HepG2 (cell line): ENCODE results near the gene NUP93. TPM values are rescaled to one million over a fixed set of nuclear protein-coding genes. Genes with fewer than 3 reads are reported as not detected.
A peak's percentile ranks its signal among the peaks of the same experiment; 100 is the strongest.

Experiments
- AHDC1 ChIP-seq: sonication (generic); formaldehyde crosslinking; IDR thresholded peaks from 2 replicates; pipeline ENCODE4 v1.5.1; 2020; ENCODE audit warnings: mild to moderate bottlenecking, missing genetic modification reagents, borderline replicate concordance
- ATF2 ChIP-seq: sonication (generic); formaldehyde crosslinking; IDR thresholded peaks from 2 replicates; pipeline ENCODE4 v1.4.0; 2020; ENCODE audit warnings: missing genetic modification reagents
- CENPX ChIP-seq: sonication (generic); formaldehyde crosslinking; IDR thresholded peaks from 2 replicates; pipeline ENCODE4 v1.9.0; 2021; ENCODE audit warnings: mild to moderate bottlenecking, missing genetic modification reagents, moderate library complexity
- ETV6 ChIP-seq: sonication (generic); formaldehyde crosslinking; conservative IDR thresholded peaks from 2 replicates; pipeline ENCODE4 v1.4.0; 2020; ENCODE audit warnings: missing genetic modification reagents
- FIP1L1 ChIP-seq: fragments of 200-400 bp; formaldehyde crosslinking; IDR thresholded peaks from 2 replicates; pipeline ENCODE4 v1.6.1; 2018; ENCODE audit warnings: low read depth, mild to moderate bottlenecking, low read length, moderate library complexity, borderline replicate concordance; ENCODE audit not compliant: insufficient read depth
- FOXP1 ChIP-seq, 2 experiments: fragments of 450-650 bp in 1 of 2; IDR thresholded peaks; 2 replicates each; pipeline ENCODE4 v1.6.1; 2017 to 2018; ENCODE audit warnings: antibody characterized with exemption in 1 of 2
- HES4 ChIP-seq: sonication (generic); formaldehyde crosslinking; IDR thresholded peaks from 2 replicates; pipeline ENCODE4 v1.9.0; 2021; ENCODE audit warnings: mild to moderate bottlenecking, missing genetic modification reagents, borderline replicate concordance
- IRF9 ChIP-seq: sonication (generic); formaldehyde crosslinking; IDR thresholded peaks from 2 replicates; pipeline ENCODE4 v1.8.0; 2022; ENCODE audit warnings: missing genetic modification reagents, mild to moderate bottlenecking, borderline replicate concordance
- KLF16 ChIP-seq, 2 experiments: sonication (generic) in 1 of 2; formaldehyde crosslinking in 1 of 2; IDR thresholded peaks; 2 replicates each; pipeline versions ENCODE4 v1.6.1 to v1.8.0; 2016 to 2023; ENCODE audit warnings: missing genetic modification reagents in 2 of 2, missing compliant biosample characterization in 1 of 2
- NCOR1 ChIP-seq: fragments of 200-600 bp; sonication (generic); IDR thresholded peaks from 2 replicates; pipeline ENCODE4 v1.7.0; 2017; ENCODE audit warnings: antibody characterized with exemption, low read length, borderline replicate concordance
- NFYB ChIP-seq: sonication (generic); formaldehyde crosslinking; IDR thresholded peaks from 2 replicates; pipeline ENCODE4 v1.4.0; 2020; ENCODE audit warnings: missing genetic modification reagents
- RARA ChIP-seq: IDR thresholded peaks from 2 replicates; pipeline ENCODE4 v1.6.1; 2016; ENCODE audit warnings: missing genetic modification reagents, missing compliant biosample characterization
- RBM22 ChIP-seq: fragments of 200-400 bp; formaldehyde crosslinking; optimal IDR thresholded peaks from 2 replicates; pipeline ENCODE3; 2017; ENCODE audit warnings: mild to moderate bottlenecking, low read length, moderate library complexity
- RNF2 ChIP-seq: fragments of 450-650 bp; conservative IDR thresholded peaks from 2 replicates; pipeline ENCODE4 v1.6.1; 2016; ENCODE audit warnings: low read depth
- SPEN ChIP-seq: sonication (generic); formaldehyde crosslinking; IDR thresholded peaks from 2 replicates; pipeline ENCODE4 v1.5.1; 2020; ENCODE audit warnings: low read depth, mild to moderate bottlenecking, missing genetic modification reagents
- SRY ChIP-seq: sonication (generic); formaldehyde crosslinking; IDR thresholded peaks from 2 replicates; pipeline ENCODE4 v1.8.0; 2022; ENCODE audit warnings: mild to moderate bottlenecking, missing genetic modification reagents
- XBP1 ChIP-seq: sonication (generic); formaldehyde crosslinking; IDR thresholded peaks from 2 replicates; pipeline ENCODE4 v1.5.0; 2020; ENCODE audit warnings: missing genetic modification reagents
- ZBTB2 ChIP-seq: sonication (generic); formaldehyde crosslinking; IDR thresholded peaks from 2 replicates; pipeline ENCODE4 v1.8.0; 2022; ENCODE audit warnings: low read depth, missing genetic modification reagents
- ZNF101 ChIP-seq: sonication (generic); formaldehyde crosslinking; IDR thresholded peaks from 2 replicates; pipeline ENCODE4 v1.4.0; 2020; ENCODE audit warnings: mild to moderate bottlenecking, low read depth, missing genetic modification reagents, borderline replicate concordance
- ZNF543 ChIP-seq: sonication (generic); formaldehyde crosslinking; IDR thresholded peaks from 2 replicates; pipeline ENCODE4 v1.4.0; 2020; ENCODE audit warnings: mild to moderate bottlenecking, missing genetic modification reagents
- ZNF772 ChIP-seq: sonication (generic); formaldehyde crosslinking; IDR thresholded peaks from 2 replicates; pipeline ENCODE4 v1.5.0; 2020; ENCODE audit warnings: mild to moderate bottlenecking, missing genetic modification reagents
- polyA plus RNA-seq, 8 experiments: library from polyadenylated mRNA; depleted of rRNA in 3 of 8; stranded (reverse) in 7 of 8; unstranded in 1 of 8; fragments of >200 nt; fragmentation: Illumina TruSeq in 4 of 8; extraction: Trizol in 4 of 8; gene quantifications; 2 replicates each; pipeline versions ENCODE4 v1.2.1 to v1.2.3, GENCODE V29; 2011 to 2016; ENCODE audit warnings: low read depth in 4 of 8, missing spikeins in 1 of 8, mixed read lengths in 1 of 8; ENCODE audit not compliant: insufficient read depth in 1 of 8
- total RNA-seq, 5 experiments: library from RNA; depleted of rRNA; stranded (reverse); fragments of >200 nt; fragmentation: Illumina TruSeq; extraction: Trizol; gene quantifications; 2 replicates each; pipeline ENCODE4 v1.2.3, GENCODE V29; 2016; ENCODE audit warnings: low read depth in 1 of 5

The NUP93 gene
- total and polyA plus RNA-seq, 2 of the 13 experiments (the other 11 are each of a cell fraction or from before 2014, with no cell fraction given): 58.5 to 140 TPM

GRCh38 chr16:56861092-56861610, 131.2 kb downstream of the NUP93 start (continued):
- no peak for TF ChIP-seq IRF9 (CRISPR knock-in tag)
- TF ChIP-seq RNF2: no peak
- no peak for TF ChIP-seq SPEN (CRISPR knock-in tag)
- no peak for TF ChIP-seq KLF16 (CRISPR knock-in tag; IDR thresholded peaks at IDR 0.05)
- TF ChIP-seq ETV6 (CRISPR knock-in tag): no peak
- TF ChIP-seq AHDC1 (CRISPR knock-in tag): 0 out of 2 replicates have a peak, but pooled peaks have one; percentile 14
- no peak for TF ChIP-seq FOXP1 (IDR thresholded peaks at IDR 0.05)
- TF ChIP-seq FOXP1 (CRISPR knock-in tag; IDR thresholded peaks at IDR 0.05): no peak
- TF ChIP-seq NCOR1: 0 out of 2 replicates have a peak, but pooled peaks have one; percentile 5
- TF ChIP-seq SRY (CRISPR knock-in tag): no peak
- no peak for TF ChIP-seq HES4
- TF ChIP-seq RBM22: no peak
- 0 out of 2 replicates have a peak, but pooled peaks have one; percentile 13 for TF ChIP-seq ZNF543 (CRISPR knock-in tag)
- TF ChIP-seq NFYB (CRISPR knock-in tag): no peak
- no peak for TF ChIP-seq FIP1L1
- no peak for TF ChIP-seq RARA
- no peak for TF ChIP-seq ZNF772 (CRISPR knock-in tag)
- TF ChIP-seq XBP1 (CRISPR knock-in tag): no peak
- no peak for TF ChIP-seq ATF2
- no peak for TF ChIP-seq ZNF101
- no peak for TF ChIP-seq CENPX
- no peak for TF ChIP-seq ZBTB2 (CRISPR knock-in tag)
